Fibroblast of lung (primary cell): ENCODE results near the gene FAS. TPM values are rescaled to one million over a fixed set of nuclear protein-coding genes. Genes with fewer than 3 reads are reported as not detected.
A peak's percentile ranks its signal among the peaks of the same experiment; 100 is the strongest.

ENCODE experiments used
- DNase-seq, 2 donors: peaks; one replicate each; pipeline versions ENCODE4 v3.0.0 to v3.0.0-alpha.2; 2010; ENCODE audit warnings: low read depth in 2 of 2
- H2AFZ ChIP-seq: 2 replicates; pipeline ENCODE4 v1.5.1; 2012; ENCODE audit warnings: low read length, control low read depth, inconsistent platforms
- H3K27ac ChIP-seq: 2 replicates; pipeline ENCODE4 v1.5.1; 2011; ENCODE audit warnings: low read length, control low read depth; ENCODE audit not compliant: insufficient read depth
- H3K27me3 ChIP-seq: 2 replicates; pipeline ENCODE4 v1.5.1; 2011; ENCODE audit warnings: mild to moderate bottlenecking, low read length; ENCODE audit not compliant: control insufficient read depth, insufficient read depth
- H3K36me3 ChIP-seq: 2 replicates; pipeline ENCODE4 v1.5.1; 2011; ENCODE audit warnings: low read length; ENCODE audit not compliant: control insufficient read depth, insufficient read depth
- H3K4me1 ChIP-seq: 2 replicates; pipeline ENCODE4 v1.5.1; 2011; ENCODE audit warnings: low read length; ENCODE audit not compliant: control insufficient read depth, insufficient read depth; ENCODE audit errors: extremely low read depth
- H3K4me2 ChIP-seq: 2 replicates; pipeline ENCODE4 v1.5.1; 2011; ENCODE audit warnings: low read length, control low read depth; ENCODE audit not compliant: insufficient read depth; ENCODE audit errors: extremely low read depth
- H3K4me3 ChIP-seq, 4 experiments: fragments of 200-600 bp in 1 of 4; sonication (generic) in 1 of 4; replicated peaks in 1 of 4; 2 replicates each; pipeline ENCODE4 v1.5.1; 2011 to 2016; ENCODE audit warnings: low read length in 4 of 4, low read depth in 3 of 4, mild to moderate bottlenecking in 3 of 4, control low read depth in 2 of 4, inconsistent platforms in 1 of 4, mixed read lengths in 1 of 4; ENCODE audit not compliant: insufficient read depth in 1 of 4; ENCODE audit errors: control extremely low read depth in 1 of 4
- H3K79me2 ChIP-seq: 2 replicates; pipeline ENCODE4 v1.5.1; 2012; ENCODE audit warnings: mild to moderate bottlenecking, low read length, inconsistent platforms; ENCODE audit not compliant: control insufficient read depth, insufficient read depth
- H3K9ac ChIP-seq: 2 replicates; pipeline ENCODE4 v1.5.1; 2011; ENCODE audit warnings: mild to moderate bottlenecking, low read length, control low read depth; ENCODE audit not compliant: insufficient read depth
- H3K9me3 ChIP-seq: 2 replicates; pipeline ENCODE4 v1.5.1; 2012; ENCODE audit warnings: low read depth, low read length; ENCODE audit not compliant: control insufficient read depth, insufficient read depth
- H4K20me1 ChIP-seq: 2 replicates; pipeline ENCODE4 v1.5.1; 2011; ENCODE audit warnings: low read length; ENCODE audit not compliant: control insufficient read depth, insufficient read depth; ENCODE audit errors: extremely low read depth
- EZH2 ChIP-seq: IDR thresholded peaks from 2 replicates; pipeline ENCODE4 v1.5.1; 2012; ENCODE audit warnings: low read length, control low read depth, mild to moderate bottlenecking; ENCODE audit errors: missing control alignments
- polyA minus RNA-seq: library from RNA; depleted of rRNA, polyadenylated mRNA; stranded (reverse); fragments of >200 nt; gene quantifications from 2 replicates; pipeline ENCODE4 v1.2.3, GENCODE V29; 2011; ENCODE audit warnings: low replicate concordance
- polyA plus RNA-seq, 2 donors: library from polyadenylated mRNA; depleted of rRNA in 1 of 2; stranded (reverse) in 1 of 2; unstranded in 1 of 2; fragments of >200 nt; gene quantifications; 2 replicates each; pipeline ENCODE4 v1.2.1, GENCODE V29; 2011 to 2012; ENCODE audit warnings: missing spikeins in 1 of 2
- total RNA-seq: library from RNA; depleted of rRNA; stranded (reverse); fragments of >200 nt; gene quantifications from 2 replicates; pipeline ENCODE4 v1.2.1, GENCODE V29; 2014
- TF ChIP-seq, protein P1 (sequence below), 2 donors: IDR thresholded peaks in 1 of 2; conservative IDR thresholded peaks in 1 of 2; 1 replicate in 1 of 2; 2 replicates in 1 of 2; pipeline ENCODE4 v1.5.1; 2011 to 2012; ENCODE audit warnings: low read length in 2 of 2, control low read depth in 1 of 2, inconsistent platforms in 1 of 2, low read depth in 1 of 2, mild to moderate bottlenecking in 1 of 2

The FAS gene
- total RNA-seq: 95.8 and 124 TPM in 2 replicates
- polyA plus RNA-seq: 67.2 and 77.8 TPM in 2 replicates
- 36.8 and 37.9 TPM in 2 replicates for polyA plus RNA-seq (2012)
- 5.5 and 9.1 TPM in 2 replicates for polyA minus RNA-seq

DNA sequence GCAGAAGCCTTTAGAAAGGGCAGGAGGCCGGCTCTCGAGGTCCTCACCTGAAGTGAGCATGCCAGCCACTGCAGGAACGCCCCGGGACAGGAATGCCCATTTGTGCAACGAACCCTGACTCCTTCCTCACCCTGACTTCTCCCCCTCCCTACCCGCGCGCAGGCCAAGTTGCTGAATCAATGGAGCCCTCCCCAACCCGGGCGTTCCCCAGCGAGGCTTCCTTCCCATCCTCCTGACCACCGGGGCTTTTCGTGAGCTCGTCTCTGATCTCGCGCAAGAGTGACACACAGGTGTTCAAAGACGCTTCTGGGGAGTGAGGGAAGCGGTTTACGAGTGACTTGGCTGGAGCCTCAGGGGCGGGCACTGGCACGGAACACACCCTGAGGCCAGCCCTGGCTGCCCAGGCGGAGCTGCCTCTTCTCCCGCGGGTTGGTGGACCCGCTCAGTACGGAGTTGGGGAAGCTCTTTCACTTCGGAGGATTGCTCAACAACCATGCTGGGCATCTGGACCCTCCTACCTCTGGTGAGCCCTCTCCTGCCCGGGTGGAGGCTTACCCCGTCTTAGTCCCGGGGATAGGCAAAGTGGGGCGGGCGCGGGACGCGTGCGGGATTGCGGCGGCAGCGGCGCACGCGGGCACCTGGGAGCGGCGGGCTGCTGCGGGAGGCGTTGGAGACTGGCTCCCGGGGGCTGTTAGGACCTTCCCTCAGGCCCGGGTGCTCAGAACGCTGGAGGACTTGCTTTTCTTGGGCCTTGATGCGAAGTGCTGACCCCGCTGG, at the start of gene FAS:
Gene FAS (plus strand): TSS at position 415 of the 777 bp plus-strand sequence. CDS start 79 bp downstream, at position 494.
- TF ChIP-seq, protein P1, sequence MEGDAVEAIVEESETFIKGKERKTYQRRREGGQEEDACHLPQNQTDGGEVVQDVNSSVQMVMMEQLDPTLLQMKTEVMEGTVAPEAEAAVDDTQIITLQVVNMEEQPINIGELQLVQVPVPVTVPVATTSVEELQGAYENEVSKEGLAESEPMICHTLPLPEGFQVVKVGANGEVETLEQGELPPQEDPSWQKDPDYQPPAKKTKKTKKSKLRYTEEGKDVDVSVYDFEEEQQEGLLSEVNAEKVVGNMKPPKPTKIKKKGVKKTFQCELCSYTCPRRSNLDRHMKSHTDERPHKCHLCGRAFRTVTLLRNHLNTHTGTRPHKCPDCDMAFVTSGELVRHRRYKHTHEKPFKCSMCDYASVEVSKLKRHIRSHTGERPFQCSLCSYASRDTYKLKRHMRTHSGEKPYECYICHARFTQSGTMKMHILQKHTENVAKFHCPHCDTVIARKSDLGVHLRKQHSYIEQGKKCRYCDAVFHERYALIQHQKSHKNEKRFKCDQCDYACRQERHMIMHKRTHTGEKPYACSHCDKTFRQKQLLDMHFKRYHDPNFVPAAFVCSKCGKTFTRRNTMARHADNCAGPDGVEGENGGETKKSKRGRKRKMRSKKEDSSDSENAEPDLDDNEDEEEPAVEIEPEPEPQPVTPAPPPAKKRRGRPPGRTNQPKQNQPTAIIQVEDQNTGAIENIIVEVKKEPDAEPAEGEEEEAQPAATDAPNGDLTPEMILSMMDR (conservative IDR thresholded peaks at IDR 0.05 in 1 of 2, IDR thresholded peaks at IDR 0.05 in 1 of 2; ENCODE audit: low read depth in 1 of 2, low read length in 2 of 2): no peak
- TF ChIP-seq EZH2: no peak
- H3K79me2 ChIP-seq: peaks cover 55% of the 10 kb centered on the region
- H3K9me3 ChIP-seq: no peaks in the 10 kb centered on the region
- peak within 1 kb of the TSS; percentile 92 for H3K27ac ChIP-seq
- peaks cover 2% of the 10 kb centered on the region for H3K4me1 ChIP-seq
- DNase-seq: peak; percentile 65 to 73
- peak within 1 kb of the TSS; percentile 92 for H3K9ac ChIP-seq
- peak within 1 kb of the TSS; percentile 7 for H2AFZ ChIP-seq
- no peaks in the 10 kb centered on the region for H4K20me1 ChIP-seq
- H3K4me3 ChIP-seq: peak within 1 kb of the TSS; percentile 65 to 94 (median 79)
- no peaks in the 10 kb centered on the region for H3K27me3 ChIP-seq
- peak within 1 kb of the TSS; percentile 95 for H3K4me2 ChIP-seq
- H3K36me3 ChIP-seq: no peaks in the 10 kb centered on the region

DNA sequence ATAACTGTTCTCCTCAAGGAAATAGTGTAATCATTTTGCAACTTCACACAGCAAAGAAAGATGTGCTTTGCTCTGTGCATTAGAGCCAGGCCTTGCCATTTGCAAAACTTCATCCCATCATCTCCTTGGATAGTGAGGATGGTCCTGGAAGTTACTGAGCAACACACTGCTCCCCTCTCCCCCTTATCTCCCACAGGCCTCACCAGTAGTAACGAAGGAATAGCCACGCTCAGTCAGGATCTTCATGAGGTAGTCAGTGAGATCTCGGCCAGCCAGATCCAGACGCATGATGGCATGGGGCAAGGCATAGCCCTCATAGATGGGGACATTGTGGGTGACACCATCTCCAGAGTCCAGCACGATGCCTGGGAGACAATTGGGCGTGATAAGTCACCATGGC, 49.6 kb upstream of the FAS start:
- no peaks in the 10 kb centered on the region for H3K79me2 ChIP-seq
- no peak for TF ChIP-seq EZH2
- TF ChIP-seq, protein P1 (conservative IDR thresholded peaks at IDR 0.05 in 1 of 2, IDR thresholded peaks at IDR 0.05 in 1 of 2; ENCODE audit: low read depth in 1 of 2, low read length in 2 of 2): no peak
- H3K9ac ChIP-seq: no peak overlapping the region
- H4K20me1 ChIP-seq: no peaks in the 10 kb centered on the region
- H3K36me3 ChIP-seq: peaks cover 10% of the 10 kb centered on the region
- H3K9me3 ChIP-seq: no peaks in the 10 kb centered on the region
- no peak overlapping the region for H3K27ac ChIP-seq
- DNase-seq: no peak
- no peak overlapping the region for H3K4me2 ChIP-seq
- no peaks in the 10 kb centered on the region for H3K4me1 ChIP-seq
- H3K27me3 ChIP-seq: no peaks in the 10 kb centered on the region
- H3K4me3 ChIP-seq: no peak overlapping the region
- no peak overlapping the region for H2AFZ ChIP-seq

DNA sequence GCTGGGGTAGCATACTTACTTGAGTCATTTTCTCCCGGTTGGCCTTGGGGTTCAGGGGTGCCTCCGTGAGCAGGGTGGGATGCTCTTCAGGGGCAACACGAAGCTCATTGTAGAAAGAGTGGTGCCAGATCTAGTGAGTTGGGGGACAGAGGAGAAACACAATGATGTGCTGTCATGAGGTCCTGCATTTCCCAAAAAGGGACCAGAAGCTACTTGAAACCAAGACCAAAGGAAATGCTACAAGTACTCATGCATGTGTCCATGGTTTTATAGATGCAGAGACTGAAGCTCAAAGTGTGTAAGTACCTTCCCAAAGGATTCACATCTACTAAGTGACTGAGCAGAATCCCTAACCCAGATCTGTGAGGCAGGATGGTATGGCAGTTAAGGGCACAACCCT, 46.8 kb upstream of the FAS start:
- Histone ChIP-seq H3K4me3 (no peak overlapping the region), H3K4me2 (no peak overlapping the region), H3K27me3 (no peaks in the 10 kb centered on the region), H3K9ac (no peak overlapping the region), H3K9me3 (no peaks in the 10 kb centered on the region), H3K79me2 (peaks cover 3% of the 10 kb centered on the region), H4K20me1 (no peaks in the 10 kb centered on the region), H3K27ac (no peak overlapping the region), H2AFZ (no peak overlapping the region), H3K4me1 (no peaks in the 10 kb centered on the region), H3K36me3 (peaks cover 8% of the 10 kb centered on the region)
- no peak for DNase-seq
- TF ChIP-seq EZH2: no peak
- TF ChIP-seq, protein P1 (conservative IDR thresholded peaks at IDR 0.05 in 1 of 2, IDR thresholded peaks at IDR 0.05 in 1 of 2; ENCODE audit: low read depth in 1 of 2, low read length in 2 of 2): no peak
